Measurements from ENCODE around the gene WWTR1. TPM values are rescaled to one million over a fixed set of nuclear protein-coding genes. Genes with fewer than 3 reads are reported as not detected.
A peak's percentile ranks its signal among the peaks of the same experiment; 100 is the strongest.

Gene WWTR1
- total and polyA plus RNA-seq, 2 of the 4 experiments (the other 2 are of a cell fraction): 38.9 to 65.3 TPM

DNA sequence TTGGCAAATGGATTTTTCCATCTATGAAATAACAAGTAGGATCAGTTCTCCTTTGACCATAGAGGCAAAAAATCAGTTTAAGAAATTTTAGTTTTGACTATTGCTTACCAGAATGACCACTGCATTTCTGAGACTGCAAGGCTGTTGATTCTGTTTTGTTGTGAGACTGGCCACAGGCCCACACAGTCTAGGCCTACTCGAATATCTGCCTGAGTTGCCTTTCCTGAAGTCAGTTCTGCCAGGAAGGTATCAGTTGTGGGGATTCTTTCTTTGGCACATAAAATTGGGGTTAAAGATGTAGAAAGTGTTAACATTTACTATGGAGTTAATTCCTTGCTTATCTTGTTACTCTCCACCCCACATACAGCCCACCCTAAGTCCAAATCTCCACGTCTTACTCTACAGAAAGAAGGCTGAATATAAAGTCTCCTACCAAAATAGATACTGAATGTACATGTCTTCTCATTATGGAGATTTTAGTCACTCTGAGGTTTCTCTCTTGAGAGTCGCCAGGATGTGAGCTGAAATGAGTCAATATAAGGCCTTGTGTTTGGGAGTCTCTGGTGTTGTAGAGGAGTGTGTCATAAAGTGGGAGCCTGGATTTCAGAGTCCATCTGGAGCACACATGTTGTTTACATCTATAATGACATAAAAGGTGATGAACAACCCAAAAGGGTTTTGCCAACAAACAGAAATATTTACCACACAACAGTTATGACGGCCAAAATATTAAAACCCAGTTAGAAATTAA is 45.0 kb upstream of the WWTR1 start:
- CTCF ChIA-PET: interaction anchor here (1.8 kb wide), 1 partner anchor 14 kb away, joined by 7 read pairs; no protein-coding TSS in a partner anchor
- intact Hi-C loops (cut with micrococcal nuclease): loop anchor here (5.0 kb wide), 1 partner anchor 46 kb away; the partner anchor contains the start of gene WWTR1
- TF ChIP-seq RAD21 (IDR thresholded peaks at IDR 0.05; ENCODE audit: low read length) (no peak), NFE2L2 (IDR thresholded peaks at IDR 0.05; ENCODE audit: low read depth, low read length) (no peak), FOS (IDR thresholded peaks at IDR 0.05; ENCODE audit: low read depth, low read length) (peak; percentile 61; the same call in 1 of the 2 replicates), CEBPB (IDR thresholded peaks at IDR 0.05; ENCODE audit: low read depth, low read length) (no peak; the same call in 1 of the 2 replicates), MXI1 (IDR thresholded peaks at IDR 0.05; ENCODE audit: borderline replicate concordance, low read depth, low read length) (no peak), BHLHE40 (IDR thresholded peaks at IDR 0.05; ENCODE audit: low read depth, low read length) (0 out of 2 replicates have a peak, but pooled peaks have one; percentile 20), MAZ (IDR thresholded peaks at IDR 0.05; ENCODE audit: borderline replicate concordance, low read depth, low read length) (no peak)

More for the DNA sequence above, 45.0 kb upstream of the WWTR1 start:
- Histone ChIP-seq H3K56ac (ENCODE audit: extremely low read depth, insufficient read depth, low read length) (peak overlapping the region; percentile 34; the same call in 1 of the 2 replicates), H3K9me1 (ENCODE audit: insufficient read depth, low read length) (peaks cover 7% of the 10 kb centered on the region), H3K27ac (ENCODE audit: insufficient read depth, low read length) (peak overlapping the region; percentile 85), H2BK5ac (ENCODE audit: low read depth, low read length, poor library complexity, severe bottlenecking) (peak overlapping the region; percentile 96), H2BK15ac (ENCODE audit: low read depth, low read length) (peak overlapping the region; percentile 81; the same call in 2 of the 3 replicates), H4K20me1 (ENCODE audit: insufficient read depth, low read length) (no peaks in the 10 kb centered on the region), H2AK5ac (ENCODE audit: low read depth, low read length) (peak overlapping the region; percentile 38), H3K9me3 (ENCODE audit: control insufficient read depth, insufficient read depth, low read length) (peaks cover 7% of the 10 kb centered on the region), H3K9ac (ENCODE audit: low read depth, low read length) (peak overlapping the region; percentile 50; the same call in 1 of the 2 replicates), H3K14ac (replicated peaks; ENCODE audit: low read depth, low read length) (peak overlapping the region; percentile 93), H3K4me1 (ENCODE audit: control insufficient read depth, insufficient read depth, low read length) (peaks cover 8% of the 10 kb centered on the region), H4K8ac (ENCODE audit: low read depth in 2 of 2, low read length in 2 of 2) (peak overlapping the region; percentile 10 to 84; a peak in 3 of 4 replicates), H2BK20ac (ENCODE audit: low read depth, low read length) (peak overlapping the region; percentile 90), H2BK120ac (ENCODE audit: low read depth, low read length) (peak overlapping the region; percentile 91), H3K23ac (ENCODE audit: low read depth, low read length) (peak overlapping the region; percentile 63; the same call in 1 of the 2 replicates), H3K4me2 (ENCODE audit: low read depth, low read length) (peak overlapping the region; percentile 51; the same call in 1 of the 2 replicates), H4K5ac (ENCODE audit: low read depth, low read length) (peak overlapping the region; percentile 95), H3K36me3 (ENCODE audit: control insufficient read depth, insufficient read depth, low read length) (no peaks in the 10 kb centered on the region), H3K79me1 (ENCODE audit: low read depth in 1 of 2, low read length in 2 of 2) (no peaks in the 10 kb centered on the region), H2AK9ac (replicated peaks; ENCODE audit: low read depth, low read length, poor library complexity) (no peak overlapping the region), H4K91ac (ENCODE audit: insufficient read depth, low read depth, low read length) (peak overlapping the region; percentile 83), H3K4me3 (ENCODE audit: insufficient read depth, low read depth, low read length) (no peak overlapping the region), H3K4ac (ENCODE audit: low read depth, low read length) (peak overlapping the region; percentile 79), H3K27me3 (ENCODE audit: control insufficient read depth, insufficient read depth, low read length) (no peaks in the 10 kb centered on the region), H2AFZ (replicated peaks; ENCODE audit: low read length, poor library complexity) (peak overlapping the region; percentile 52), H3K18ac (ENCODE audit: low read depth, low read length) (peak overlapping the region; percentile 98)
- peak; percentile 97 for DNase-seq
- no TSS peak for BruUV-seq (replicated peaks)
- peak; percentile 96 for ATAC-seq (ENCODE audit: low read depth)
- POLR2A ChIA-PET (ENCODE audit: unreplicated experiment): interaction anchor here (0.5 to 0.7 kb wide), 2 partner anchors 206 to 307 kb away, joined by 3 to 4 read pairs; no protein-coding TSS in a partner anchor
- WGBS, 2 experiments (ENCODE audit: extremely low coverage in 2 of 2, insufficient read length in 1 of 2): no CpG with 5 or more reads among the region's 4 CpGs
- in situ Hi-C loops (cut with MboI; ENCODE audit: low sequenced_read_pairs): loop anchor here (25.0 kb wide), 2 partner anchors 591 to 741 kb away; no protein-coding TSS in a partner anchor
- dilution Hi-C loops (cut with HindIII; ENCODE audit: low sequenced_read_pairs, unreplicated experiment): no loop called here

Measured in IMR-90 (cell line).